Heart right ventricle (tissue), 16 donors: Measurements from ENCODE around the gene MYL6. TPM values are rescaled to one million over a fixed set of nuclear protein-coding genes. Genes with fewer than 3 reads are reported as not detected.

Experiments
- ATAC-seq, 8 donors: fragments of 200-7000 bp; cut with Tn5 transposase; one replicate each; pipeline ENCODE4 v1.9.1; 2020; ENCODE audit warnings: mild to moderate bottlenecking in 8 of 8, moderate library complexity in 8 of 8, moderate number of reproducible peaks in 1 of 8
- DNase-seq, 2 donors: peaks; one replicate each; pipeline ENCODE4 v3.0.0-alpha.2; 2020
- H3K27ac ChIP-seq, 10 donors: fragments of 200-600 bp; sonication (generic) in 2 of 10; one replicate each; pipeline versions ENCODE4 v1.5.0 to v1.8.0; 2020 to 2022; ENCODE audit warnings: mild to moderate bottlenecking in 3 of 10
- H3K27me3 ChIP-seq, 7 donors: fragments of 200-600 bp; one replicate each; pipeline ENCODE4 v1.8.0; 2021 to 2022; ENCODE audit warnings: mild to moderate bottlenecking in 2 of 7
- H3K36me3 ChIP-seq, 9 donors: fragments of 200-600 bp; sonication (generic) in 1 of 9; one replicate each; pipeline versions ENCODE4 v1.5.0 to v1.8.0; 2020 to 2022; ENCODE audit warnings: mild to moderate bottlenecking in 2 of 9
- H3K4me1 ChIP-seq, 9 donors: fragments of 200-600 bp; sonication (generic) in 1 of 9; one replicate each; pipeline versions ENCODE4 v1.5.0 to v1.8.0; 2020 to 2022; ENCODE audit warnings: mild to moderate bottlenecking in 4 of 9
- H3K4me3 ChIP-seq, 10 donors: fragments of 200-600 bp; sonication (generic) in 2 of 10; one replicate each; pipeline versions ENCODE4 v1.5.0 to v1.8.0; 2020 to 2022; ENCODE audit warnings: mild to moderate bottlenecking in 7 of 10, moderate library complexity in 2 of 10
- H3K9me3 ChIP-seq, 11 donors: fragments of 200-600 bp in 10 of 11; sonication (generic) in 2 of 11; one replicate each; pipeline versions ENCODE4 v1.5.0 to v1.8.0; 2013 to 2022; ENCODE audit warnings: mild to moderate bottlenecking in 2 of 11, control low read depth in 1 of 11, moderate library complexity in 1 of 11
- CTCF ChIP-seq, 9 donors: fragments of 200-600 bp; sonication (generic) in 2 of 9; IDR thresholded peaks; one replicate each; pipeline versions ENCODE4 v1.5.0 to v1.8.0; 2021 to 2022; ENCODE audit warnings: antibody characterized with exemption in 9 of 9, mild to moderate bottlenecking in 5 of 9, moderate library complexity in 1 of 9
- WGBS, 2 donors: extraction: QIAGEN DNeasy Blood & Tissue Kit; methylation state at CpG; one replicate each; pipeline ENCODE4 v1.1.7; 2013; ENCODE audit warnings: inconsistent platforms in 1 of 2; 5-methylcytosine and 5-hydroxymethylcytosine counted together
- intact Hi-C, 10 donors: fragments of 100-400 bp; cut with DNase I; formaldehyde crosslinking; loops; one replicate each; pipeline versions ENCODE4 v1.11.1 to v1.14.2; 2022
- polyA plus RNA-seq, 2 donors: library from polyadenylated mRNA; stranded (reverse); fragments of 200-250 nt; gene quantifications; one replicate each; pipeline ENCODE4 v1.2.3, GENCODE V29; 2013
- total RNA-seq, 10 donors: library from RNA; stranded (reverse); fragmentation: NEBNext Ultra II Directional in 3 of 10; extraction: Animal tissue kit (Norgen Biotek cat#: 25700) in 3 of 10; gene quantifications; one replicate each; pipeline versions ENCODE4 v1.2.1 to v1.2.4, GENCODE V29; 2021 to 2023
- donor health status: Arrhythmogenic right ventricular cardiomyopathy.
- donor health status: ischemic (EF 13 %, LVEDD 7.1; RV severe dilation, severe dysfunction).
- donor health status: healthy with polysubstance abuse.
- donor health status: DM: no; HTN: yes; CAD: no.
- donor health status: DM: no; HTN: no; CAD: no.
- donor health status: ischemic (EF 25% LVEDD 6.9; RV normal size, moderate dysfunction).
- donor health status: ischemic (EF 25% LVEDD 5.7; RV mildly dilated, moderate dysfunction).
- donor health status: healthy.
- donor health status: DM: yes; HTN: yes; CAD: no.
- donor health status: Ischemic cardiomyopathy.
- donor health status: ischemic (EF 35%, LVEDD 5.7; RV mildly dilated, moderate dysfunction).
- donor health status: nonischemic (EF 11% LVEDD 7.7; RV severe dilation, severe dysfunction).
- donor health status: DM: yes; HTN: yes; CAD: no.
- donor health status: PGD.
- donor health status: ischemic (EF 29% LVEDD 5.4; RV normal size, mild dysfunction).
- donor health status: nonischemic (EF 23%, LVEDD 6.1; RV moderate dilation, normal function).

MYL6 gene
- total and polyA plus RNA-seq, 12 donors: 355 to 2,127 (median 503) TPM

GRCh38 chr12:56129206-56129941 lies 28.8 kb upstream of the MYL6 start:
- no peaks in the 10 kb centered on the region for H3K9me3 ChIP-seq
- peak; percentile 23 to 63 (median 49) for ATAC-seq
- peak overlapping the region; percentile 36 to 94 (median 88) for H3K27ac ChIP-seq
- peaks cover 0 to 43% (median 22%) of the 10 kb centered on the region in 9 donors for H3K36me3 ChIP-seq
- H3K4me3 ChIP-seq: peak overlapping the region; percentile 53 to 94 (median 84)
- H3K4me1 ChIP-seq: peaks cover 8 to 50% (median 41%) of the 10 kb centered on the region in 9 donors
- no peak for TF ChIP-seq CTCF (IDR thresholded peaks at IDR 0.05)
- intact Hi-C loops: loop anchor here in 6 of 10 donors (2.0 to 10.0 kb wide), 6 partner anchors 13 to 505 kb away; partner anchors contain the start of genes SMARCC2 (in 2 of the 6), SPRYD4 (in 2 of the 6) and BAZ2A (in 1 of the 6)
- peak; percentile 70 to 71 for DNase-seq
- no peaks in the 10 kb centered on the region for H3K27me3 ChIP-seq
- 3% methylated on average over 29 of the region's 29 CpGs for WGBS, 2 donors

GRCh38 chr12:56129942-56130495 lies 28.1 kb upstream of the MYL6 start:
- DNase-seq (no peak), ATAC-seq (no peak)
- Histone ChIP-seq H3K27ac (peak overlapping the region in 9 of 10 donors; percentile 18 to 94 (median 88)), H3K9me3 (no peaks in the 10 kb centered on the region), H3K4me3 (peak overlapping the region in 9 of 10 donors; percentile 53 to 94 (median 83)), H3K27me3 (no peaks in the 10 kb centered on the region), H3K36me3 (peaks cover 0 to 49% (median 27%) of the 10 kb centered on the region in 9 donors), H3K4me1 (peaks cover 8 to 46% (median 37%) of the 10 kb centered on the region in 9 donors)
- intact Hi-C loops: loop anchor here in 6 of 10 donors (2.0 to 10.0 kb wide), 6 partner anchors 13 to 505 kb away; partner anchors contain the start of genes SMARCC2 (in 2 of the 6), SPRYD4 (in 2 of the 6) and BAZ2A (in 1 of the 6)
- TF ChIP-seq CTCF (IDR thresholded peaks at IDR 0.05): no peak
- WGBS, 2 donors: 58 to 64% methylated on average over 22 of the region's 22 CpGs

- peak overlapping the region in 3 of 10 donors; percentile 86 to 94 (median 88) for H3K27ac ChIP-seq
- H3K9me3 ChIP-seq: no peaks in the 10 kb centered on the region
- H3K4me1 ChIP-seq: peaks cover 8 to 37% (median 29%) of the 10 kb centered on the region in 9 donors
- ATAC-seq: no peak
- intact Hi-C loops: no loop called here
- TF ChIP-seq CTCF (IDR thresholded peaks at IDR 0.05): no peak
- H3K36me3 ChIP-seq: peaks cover 0 to 58% (median 33%) of the 10 kb centered on the region in 9 donors
- no peak overlapping the region for H3K4me3 ChIP-seq
- WGBS, 2 donors: 90 to 91% methylated on average over 4 of the region's 4 CpGs
- no peaks in the 10 kb centered on the region for H3K27me3 ChIP-seq
- DNase-seq: no peak
Observed at GRCh38 chr12:56130876-56131275, 27.3 kb upstream of the MYL6 start.

- no peak overlapping the region for H3K4me3 ChIP-seq
- H3K27ac ChIP-seq: no peak overlapping the region
- no peaks in the 10 kb centered on the region for H3K9me3 ChIP-seq
- peaks cover 0 to 98% (median 68%) of the 10 kb centered on the region in 9 donors for H3K36me3 ChIP-seq
- intact Hi-C loops: no loop called here
- H3K4me1 ChIP-seq: peaks cover 0 to 12% (median 5%) of the 10 kb centered on the region in 9 donors
- TF ChIP-seq CTCF (IDR thresholded peaks at IDR 0.05): no peak
- no peak for DNase-seq
- no peaks in the 10 kb centered on the region for H3K27me3 ChIP-seq
- no peak for ATAC-seq
- WGBS, 2 donors: 97% methylated on average over 6 of the region's 6 CpGs
Observed at GRCh38 chr12:56134897-56135296, 23.3 kb upstream of the MYL6 start.
